IPS-18a (cell line): Measurements from ENCODE around the gene FBXL22.
"Not testable (repeated sequence)": the region's sequence is repeated elsewhere in the genome, so short reads cannot be mapped to it uniquely, and the experiment has no call there.

ENCODE experiments used
- H3K27ac ChIP-seq: one replicate; pipeline ENCODE4 v1.5.1; 2013; ENCODE audit warnings: low read length
- H3K27me3 ChIP-seq: one replicate; pipeline ENCODE4 v1.6.1; 2013; ENCODE audit warnings: mild to moderate bottlenecking, low read length; ENCODE audit not compliant: control insufficient read depth, insufficient read depth
- H3K36me3 ChIP-seq: one replicate; pipeline ENCODE4 v1.6.1; 2013; ENCODE audit warnings: low read depth, low read length; ENCODE audit not compliant: control insufficient read depth
- H3K4me1 ChIP-seq: one replicate; pipeline ENCODE4 v1.6.1; 2013; ENCODE audit warnings: low read depth, low read length; ENCODE audit not compliant: control insufficient read depth
- H3K4me3 ChIP-seq: one replicate; pipeline ENCODE4 v1.5.1; 2013; ENCODE audit warnings: low read length
- H3K9ac ChIP-seq: one replicate; pipeline ENCODE4 v1.6.1; 2013; ENCODE audit warnings: mild to moderate bottlenecking, low read length, moderate library complexity
- H3K9me3 ChIP-seq: one replicate; pipeline ENCODE4 v1.6.1; 2013; ENCODE audit warnings: low read depth, low read length; ENCODE audit not compliant: control insufficient read depth

Gene FBXL22

DNA sequence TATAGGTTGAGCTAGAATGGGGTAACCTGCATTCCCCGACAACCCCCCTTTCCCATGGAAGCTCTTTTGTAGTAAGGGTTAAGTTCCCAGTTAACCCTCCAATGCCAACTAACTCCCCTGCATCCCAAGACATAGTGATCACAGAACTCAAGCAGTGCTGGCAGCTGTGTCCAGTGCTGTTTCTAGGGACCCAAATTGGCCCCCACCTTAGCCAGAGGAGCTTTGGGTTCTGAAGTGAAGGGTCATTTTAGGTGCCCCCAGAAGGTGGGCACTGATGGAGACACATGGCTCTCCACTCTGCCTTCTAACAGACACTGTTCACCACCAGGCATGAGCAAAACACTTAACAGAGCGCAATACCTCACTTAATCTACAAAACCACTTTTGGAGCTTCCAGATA lies 7.1 kb downstream of the FBXL22 start:
- H3K4me1 ChIP-seq, result no peaks in the 10 kb centered on the region
- no peaks in the 10 kb centered on the region for H3K9me3 ChIP-seq
- H3K36me3 ChIP-seq, result peaks cover 10% of the 10 kb centered on the region
- no peak overlapping the region for H3K27ac ChIP-seq
- H3K27me3 ChIP-seq, result peaks cover 36% of the 10 kb centered on the region
- H3K9ac ChIP-seq, result no peak overlapping the region
- no peak overlapping the region for H3K4me3 ChIP-seq

DNA sequence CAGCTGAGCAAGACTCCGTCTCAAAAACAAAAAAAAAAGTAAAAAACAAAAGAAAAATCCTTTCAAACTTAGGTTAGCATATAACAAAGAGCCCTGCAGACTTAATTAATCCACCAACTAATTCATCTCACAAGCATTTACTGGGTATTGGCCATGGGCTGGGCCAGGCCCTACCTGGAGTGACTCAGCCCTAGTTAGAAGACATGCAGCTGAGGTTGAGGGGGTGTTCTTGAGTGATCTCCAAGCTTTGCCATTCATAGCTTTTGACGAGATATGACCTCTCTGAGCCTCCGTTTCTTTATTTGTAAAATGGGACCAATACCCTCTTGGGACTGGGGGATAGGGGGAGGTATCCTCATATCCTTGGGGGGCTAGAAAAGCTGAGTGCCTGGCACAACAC lies 7.8 kb downstream of the FBXL22 start:
- Histone ChIP-seq H3K9ac (no peak overlapping the region), H3K27ac (no peak overlapping the region), H3K4me1 (no peaks in the 10 kb centered on the region), H3K36me3 (peaks cover 10% of the 10 kb centered on the region), H3K27me3 (peaks cover 31% of the 10 kb centered on the region), H3K4me3 (no peak overlapping the region), H3K9me3 (no peaks in the 10 kb centered on the region)

DNA sequence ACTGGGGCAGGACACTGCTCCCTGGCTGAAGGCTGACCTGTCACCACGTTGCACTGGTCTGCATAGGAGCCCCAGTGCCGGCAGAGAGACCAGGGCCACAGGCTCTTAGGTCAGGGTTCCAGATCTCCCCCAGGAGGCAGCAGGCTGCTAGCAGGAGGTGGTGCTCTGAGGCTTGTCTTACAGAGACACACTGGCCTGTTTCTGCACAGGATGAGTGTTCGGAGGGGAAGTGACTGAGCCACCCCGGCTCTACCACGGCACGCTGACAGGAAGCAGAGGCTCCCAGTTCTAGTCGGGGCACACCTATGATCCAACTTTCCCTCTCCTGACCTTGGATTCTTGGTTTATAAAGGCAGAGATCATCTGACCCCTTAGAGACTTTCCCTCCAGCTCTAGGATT lies 8.6 kb downstream of the FBXL22 start:
- H3K4me1 ChIP-seq, result no peaks in the 10 kb centered on the region
- no peak overlapping the region for H3K4me3 ChIP-seq
- peaks cover 26% of the 10 kb centered on the region for H3K27me3 ChIP-seq
- H3K9me3 ChIP-seq, result no peaks in the 10 kb centered on the region
- H3K9ac ChIP-seq, result no peak overlapping the region
- peaks cover 10% of the 10 kb centered on the region for H3K36me3 ChIP-seq
- no peak overlapping the region for H3K27ac ChIP-seq

DNA sequence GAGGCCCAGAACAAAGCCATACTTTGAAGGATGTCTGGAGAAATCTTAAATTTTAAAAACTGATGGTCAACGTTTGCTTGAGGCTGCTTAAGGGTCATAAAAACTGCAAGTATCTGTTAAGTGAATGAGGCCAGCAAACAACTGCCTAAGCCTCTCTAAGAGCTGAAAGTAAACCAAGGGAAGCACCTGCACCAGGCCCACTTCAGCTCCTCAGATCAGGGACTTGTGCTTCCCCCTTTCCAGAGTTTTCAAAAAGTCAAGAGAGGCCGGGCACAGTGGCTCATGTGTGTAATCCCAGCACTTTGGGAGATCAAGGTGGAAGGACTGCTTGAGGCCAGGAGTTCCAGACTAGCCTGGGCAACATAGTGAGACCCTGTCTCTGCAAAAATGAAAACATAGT lies 9.1 kb downstream of the FBXL22 start:
- H3K4me1 ChIP-seq, result no peaks in the 10 kb centered on the region
- H3K27ac ChIP-seq, result no peak overlapping the region
- H3K36me3 ChIP-seq, result peaks cover 10% of the 10 kb centered on the region
- H3K9me3 ChIP-seq, result no peaks in the 10 kb centered on the region
- no peak overlapping the region for H3K4me3 ChIP-seq
- no peak overlapping the region for H3K9ac ChIP-seq
- H3K27me3 ChIP-seq, result peaks cover 21% of the 10 kb centered on the region

DNA sequence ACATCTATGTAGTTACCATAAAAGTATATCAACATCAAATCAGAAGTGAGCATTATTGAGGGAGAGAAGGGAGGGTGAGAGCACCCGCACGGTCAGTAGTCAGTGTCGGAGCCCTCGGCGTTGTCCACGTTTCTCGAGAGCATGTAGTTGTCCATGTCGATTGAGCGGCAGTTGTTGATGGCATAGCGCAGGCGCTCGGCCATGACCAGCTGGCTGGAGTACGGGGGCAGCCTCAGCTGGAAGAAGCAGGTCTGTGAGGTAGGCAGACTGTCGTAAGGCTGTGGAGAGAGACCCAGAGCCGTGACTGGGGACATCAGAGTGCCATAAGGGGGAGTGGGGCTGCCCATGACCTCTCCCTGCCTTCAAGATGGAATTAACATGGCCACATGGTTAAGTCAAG lies 11.8 kb downstream of the FBXL22 start:
- no peaks in the 10 kb centered on the region for H3K27me3 ChIP-seq
- H3K9ac ChIP-seq, result no peak overlapping the region
- H3K9me3 ChIP-seq, result no peaks in the 10 kb centered on the region
- H3K27ac ChIP-seq, result no peak overlapping the region
- peaks cover 14% of the 10 kb centered on the region for H3K36me3 ChIP-seq
- no peaks in the 10 kb centered on the region for H3K4me1 ChIP-seq
- H3K4me3 ChIP-seq, result no peak overlapping the region

DNA sequence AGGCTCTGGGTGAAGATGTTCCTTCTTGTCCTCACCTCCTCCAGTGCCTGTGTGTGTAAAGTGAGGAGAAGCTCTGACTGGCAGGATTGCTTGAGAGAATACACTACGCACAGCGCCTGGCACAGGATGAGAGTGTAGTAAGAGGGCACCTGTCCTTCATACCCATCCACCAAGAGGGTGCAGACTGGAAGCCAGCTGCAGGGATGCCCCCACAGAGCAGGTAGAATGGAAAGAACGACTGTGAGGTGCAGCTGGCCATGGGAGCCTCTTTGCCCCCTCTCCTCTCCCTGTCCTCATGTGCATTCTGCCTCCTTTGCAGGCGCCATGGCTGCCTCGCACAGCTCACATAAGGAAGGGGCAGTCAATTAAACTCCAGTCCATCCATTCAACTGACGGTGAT lies 12.3 kb downstream of the FBXL22 start:
- Histone ChIP-seq H3K27ac (no peak overlapping the region), H3K27me3 (no peaks in the 10 kb centered on the region), H3K9me3 (no peaks in the 10 kb centered on the region), H3K36me3 (peaks cover 14% of the 10 kb centered on the region), H3K9ac (no peak overlapping the region), H3K4me3 (no peak overlapping the region), H3K4me1 (no peaks in the 10 kb centered on the region)

DNA sequence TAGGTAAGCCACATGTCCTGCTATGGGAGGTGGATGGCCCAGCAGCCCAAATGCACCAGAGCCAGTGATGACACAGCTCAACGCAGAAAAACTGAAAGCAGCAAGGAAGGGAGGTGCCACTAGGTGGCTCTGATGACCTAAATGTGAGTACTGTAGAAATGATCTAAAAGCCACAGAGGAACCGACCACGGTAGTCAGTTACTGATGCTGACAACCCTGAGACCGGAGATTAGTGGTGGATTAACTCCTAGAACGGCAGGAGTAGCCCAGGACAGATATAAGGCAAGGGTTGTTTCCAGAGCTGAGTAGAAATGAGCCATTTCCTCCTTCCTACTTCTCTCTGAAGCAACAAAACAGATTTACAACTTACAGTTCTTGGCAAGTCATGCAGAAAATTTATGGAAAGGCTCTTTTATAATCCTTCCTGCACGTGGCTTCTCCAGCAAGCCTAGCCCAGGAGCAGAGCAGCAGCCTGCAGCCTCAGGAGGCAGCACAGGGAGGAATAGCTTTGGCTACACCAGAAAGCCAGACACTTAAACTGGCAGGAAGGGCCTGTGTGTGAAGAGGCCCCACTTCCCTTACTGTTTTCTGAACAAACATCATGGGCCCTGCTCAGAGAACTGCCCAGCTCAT lies 13.1 kb downstream of the FBXL22 start:
- Histone ChIP-seq H3K36me3 (peaks cover 18% of the 10 kb centered on the region), H3K9me3 (no peaks in the 10 kb centered on the region), H3K27me3 (no peaks in the 10 kb centered on the region), H3K4me1 (no peaks in the 10 kb centered on the region), H3K9ac (no peak overlapping the region), H3K4me3 (no peak overlapping the region), H3K27ac (no peak overlapping the region)

DNA sequence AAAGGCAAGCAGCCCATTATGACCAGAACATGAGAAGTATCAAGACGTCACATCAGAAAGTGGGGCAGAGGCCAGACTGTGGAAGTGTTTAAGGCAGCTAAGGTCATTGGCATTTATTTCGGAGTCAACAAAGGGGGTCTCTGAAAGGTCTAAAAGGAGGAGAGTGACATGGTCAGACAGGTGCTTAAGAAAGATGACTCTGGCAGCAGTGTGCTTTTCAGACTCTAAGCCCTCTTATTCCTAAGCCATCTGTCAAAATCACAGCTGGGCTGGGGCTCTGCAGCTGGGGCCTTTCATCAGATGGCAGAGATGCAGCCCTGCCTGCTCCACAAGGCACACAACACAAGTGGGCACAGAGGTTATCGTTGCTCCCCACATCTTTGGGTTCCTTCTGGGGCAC lies 14.0 kb downstream of the FBXL22 start:
- Histone ChIP-seq H3K4me3 (no peak overlapping the region), H3K36me3 (peaks cover 19% of the 10 kb centered on the region), H3K4me1 (no peaks in the 10 kb centered on the region), H3K27ac (no peak overlapping the region), H3K9ac (no peak overlapping the region), H3K27me3 (no peaks in the 10 kb centered on the region), H3K9me3 (no peaks in the 10 kb centered on the region)

DNA sequence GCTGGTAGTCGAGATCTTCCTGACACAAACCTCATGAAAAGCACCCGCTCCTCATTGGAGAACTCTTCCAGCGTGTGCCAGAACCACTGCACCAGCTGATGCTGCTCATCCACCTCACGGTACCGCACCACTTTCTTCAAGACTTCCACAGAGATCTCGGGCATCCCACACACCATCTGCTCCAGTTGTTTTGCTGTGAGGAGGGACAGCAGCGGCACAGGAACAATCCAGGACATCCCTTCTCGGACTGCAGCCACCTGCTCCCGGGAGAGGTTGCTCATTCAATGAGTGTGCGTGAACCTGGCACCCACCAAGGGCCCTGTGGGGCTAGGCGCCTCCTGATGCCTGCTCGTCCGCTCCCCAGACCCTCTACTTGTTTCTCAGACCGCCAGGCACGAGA lies 15.1 kb downstream of the FBXL22 start:
- Histone ChIP-seq H3K4me3 (no peak overlapping the region), H3K27me3 (no peaks in the 10 kb centered on the region), H3K27ac (no peak overlapping the region), H3K36me3 (peaks cover 21% of the 10 kb centered on the region), H3K4me1 (no peaks in the 10 kb centered on the region), H3K9ac (no peak overlapping the region), H3K9me3 (no peaks in the 10 kb centered on the region)

DNA sequence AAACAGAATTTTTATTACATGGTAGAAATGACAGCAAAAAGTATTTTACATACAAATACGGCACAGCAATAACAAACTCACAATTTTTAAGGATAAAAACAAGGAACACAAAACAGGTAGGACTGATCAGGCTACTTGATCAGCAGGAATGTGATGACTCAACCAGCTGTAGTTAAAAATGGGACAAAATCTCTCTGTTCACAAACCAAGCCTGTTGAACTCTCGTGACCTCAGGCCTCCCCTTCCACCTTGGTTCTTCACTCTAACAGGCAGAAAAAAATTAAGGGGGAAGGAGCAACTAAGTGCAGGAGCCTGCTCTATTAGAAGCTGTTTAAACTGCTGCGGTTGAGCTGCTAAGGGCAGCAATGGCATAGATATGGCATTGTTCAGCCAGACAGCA lies 18.7 kb downstream of the FBXL22 start:
- peaks cover 11% of the 10 kb centered on the region for H3K36me3 ChIP-seq
- H3K4me1 ChIP-seq, result no peaks in the 10 kb centered on the region
- no peaks in the 10 kb centered on the region for H3K9me3 ChIP-seq
- H3K27me3 ChIP-seq, result no peaks in the 10 kb centered on the region
- no peak overlapping the region for H3K27ac ChIP-seq
- H3K4me3 ChIP-seq, result no peak overlapping the region
- no peak overlapping the region for H3K9ac ChIP-seq

DNA sequence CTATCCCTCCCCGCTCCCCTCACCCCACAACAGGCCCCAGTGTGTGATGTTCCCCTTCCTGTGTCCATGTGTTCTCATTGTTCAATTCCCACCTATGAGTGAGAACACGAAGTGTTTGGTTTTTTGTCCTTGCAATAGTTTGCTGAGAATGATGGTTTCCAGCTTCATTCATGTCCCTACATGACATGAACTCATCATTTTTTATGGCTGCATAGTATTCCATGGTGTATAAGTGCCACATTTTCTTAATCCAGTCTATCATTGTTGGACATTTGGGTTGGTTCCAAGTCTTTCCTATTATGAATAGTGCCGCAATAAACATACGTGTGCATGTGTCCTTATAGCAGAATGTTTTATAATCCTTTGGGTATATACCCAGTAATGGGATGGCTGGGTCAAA lies 20.0 kb downstream of the FBXL22 start:
- not testable (repeated sequence) for H3K4me3 ChIP-seq, H3K4me1 ChIP-seq, H3K27ac ChIP-seq, H3K27me3 ChIP-seq, H3K9ac ChIP-seq, H3K9me3 ChIP-seq
- H3K36me3 ChIP-seq, result peaks cover 10% of the 10 kb centered on the region

DNA sequence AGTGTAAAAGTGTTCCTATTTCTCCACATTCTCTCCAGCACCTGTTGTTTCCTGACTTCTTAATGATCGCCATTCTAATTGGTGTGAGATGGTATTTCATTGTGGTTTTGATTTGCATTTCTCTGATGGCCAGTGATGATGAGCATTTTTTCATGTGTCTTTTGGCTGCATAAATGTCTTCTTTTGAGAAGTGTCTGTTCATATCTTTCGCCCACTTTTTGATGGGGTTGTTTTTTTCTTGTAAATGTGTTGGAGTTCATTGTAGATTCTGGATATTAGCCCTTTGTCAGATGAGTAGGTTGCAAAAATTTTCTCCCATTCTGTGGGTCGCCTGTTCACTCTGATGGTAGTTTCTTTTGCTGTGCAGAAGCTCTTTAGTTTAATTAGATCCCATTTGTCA lies 20.4 kb downstream of the FBXL22 start:
- not testable (repeated sequence) for H3K9ac ChIP-seq, H3K4me3 ChIP-seq, H3K27me3 ChIP-seq, H3K4me1 ChIP-seq, H3K27ac ChIP-seq, H3K36me3 ChIP-seq, H3K9me3 ChIP-seq
